Fibroblast of the aortic adventitia (primary cell): Measurements from ENCODE around the gene CABS1. TPM values are rescaled to one million over a fixed set of nuclear protein-coding genes. Genes with fewer than 3 reads are reported as not detected.
A peak's percentile ranks its signal among the peaks of the same experiment; 100 is the strongest.

Experiments
- DNase-seq: peaks from one replicate; pipeline ENCODE4 v3.0.0-alpha.2; 2010; ENCODE audit warnings: low read depth
- H3K4me3 ChIP-seq: 2 replicates; pipeline ENCODE4 v1.5.1; 2011; ENCODE audit warnings: low read depth, mild to moderate bottlenecking, control low read depth, low read length, moderate library complexity
- CTCF ChIP-seq: IDR thresholded peaks from 2 replicates; pipeline ENCODE4 v1.5.1; 2011; ENCODE audit warnings: mild to moderate bottlenecking, low read length, control low read depth, inconsistent platforms; ENCODE audit not compliant: insufficient read depth
- total RNA-seq: library from RNA; depleted of rRNA; stranded (reverse); fragments of >200 nt; gene quantifications from 2 replicates; pipeline ENCODE4 v1.2.3, GENCODE V29; 2012; ENCODE audit warnings: low replicate concordance

CABS1 gene
- total RNA-seq, result not detected in 2 replicates

- no peak for TF ChIP-seq CTCF
- H3K4me3 ChIP-seq, result no peak within 1 kb of the TSS
- DNase-seq, result no peak
Observed at GRCh38 chr4:70334681-70335080, at the start of gene CABS1. TSS of gene CABS1 (plus strand) at chr4:70334981. CDS start at chr4:70335040, 59 bp downstream.

GRCh38 chr4:70288651-70289050, 46.1 kb upstream of the CABS1 start:
- no peak for TF ChIP-seq CTCF
- H3K4me3 ChIP-seq, result no peak overlapping the region
- no peak for DNase-seq

GRCh38 chr4:70291341-70291740, 43.4 kb upstream of the CABS1 start:
- no peak overlapping the region for H3K4me3 ChIP-seq
- no peak for TF ChIP-seq CTCF
- no peak for DNase-seq

- no peak for DNase-seq
- no peak for TF ChIP-seq CTCF
Observed at GRCh38 chr4:70297576-70297975, 37.2 kb upstream of the CABS1 start.

GRCh38 chr4:70298051-70298450, 36.7 kb upstream of the CABS1 start:
- H3K4me3 ChIP-seq, result no peak overlapping the region
- peak; percentile 3 for DNase-seq
- no peak for TF ChIP-seq CTCF

More at GRCh38 chr4:70297576-70297975, 37.2 kb upstream of the CABS1 start:
- H3K4me3 ChIP-seq, result no peak overlapping the region

- no peak for TF ChIP-seq CTCF
- DNase-seq, result no peak
- no peak overlapping the region for H3K4me3 ChIP-seq
Observed at GRCh38 chr4:70299643-70300042, 35.1 kb upstream of the CABS1 start.

- H3K4me3 ChIP-seq, result no peak overlapping the region
- TF ChIP-seq CTCF, result no peak
- no peak for DNase-seq
Observed at GRCh38 chr4:70300215-70300614, 34.6 kb upstream of the CABS1 start.
